ENCODE measurements around the gene LRBA.

LRBA gene

GRCh38 chr4:150255610-150256224, 759.4 kb downstream of the LRBA start:
- DNase-seq = no peak

- DNase-seq = no peak
Measured at GRCh38 chr4:150253965-150254630, 761.0 kb downstream of the LRBA start.

GRCh38 chr4:150253416-150253815, 761.7 kb downstream of the LRBA start:
- no peak for DNase-seq

GRCh38 chr4:150252741-150253140, 762.3 kb downstream of the LRBA start:
- no peak for DNase-seq

- DNase-seq = no peak
Measured at GRCh38 chr4:150252306-150252705, 762.8 kb downstream of the LRBA start.

GRCh38 chr4:150251752-150252190, 763.3 kb downstream of the LRBA start:
- no peak for DNase-seq

- no peak for DNase-seq
Measured at GRCh38 chr4:150250998-150251651, 764.0 kb downstream of the LRBA start.

GRCh38 chr4:150250293-150250997, 764.6 kb downstream of the LRBA start:
- no peak for DNase-seq

- DNase-seq = no peak
Measured at GRCh38 chr4:150248181-150248580, 766.9 kb downstream of the LRBA start.

- DNase-seq = no peak
Measured at GRCh38 chr4:150247184-150247583, 767.9 kb downstream of the LRBA start.

GRCh38 chr4:150244600-150244999, 770.5 kb downstream of the LRBA start:
- DNase-seq = no peak

GRCh38 chr4:150243932-150244331, 771.2 kb downstream of the LRBA start:
- DNase-seq = no peak

- peak; percentile 8 for DNase-seq
Measured at GRCh38 chr4:150242820-150243458, 772.1 kb downstream of the LRBA start.

- no peak for DNase-seq
Measured at GRCh38 chr4:150240011-150240410, 775.1 kb downstream of the LRBA start.

GRCh38 chr4:150238591-150238990, 776.5 kb downstream of the LRBA start:
- DNase-seq = no peak

- DNase-seq = no peak
Measured at GRCh38 chr4:150237110-150237872, 777.8 kb downstream of the LRBA start.

GRCh38 chr4:150236626-150237025, 778.5 kb downstream of the LRBA start:
- DNase-seq = no peak

GRCh38 chr4:150235808-150236271, 779.2 kb downstream of the LRBA start:
- no peak for DNase-seq

- DNase-seq = no peak
Measured at GRCh38 chr4:150235317-150235716, 779.8 kb downstream of the LRBA start.

GRCh38 chr4:150234246-150234645, 780.8 kb downstream of the LRBA start:
- no peak for DNase-seq

GRCh38 chr4:150232029-150232428, 783.1 kb downstream of the LRBA start:
- no peak for DNase-seq

- DNase-seq = no peak
Measured at GRCh38 chr4:150231107-150231770, 783.8 kb downstream of the LRBA start.
